Measurements from ENCODE around the gene BLMH. TPM values are rescaled to one million over a fixed set of nuclear protein-coding genes. Genes with fewer than 3 reads are reported as not detected.

The BLMH gene
- total RNA-seq, 1 experiment from 2014 or later = 33.7 TPM

- intact Hi-C loops (cut with micrococcal nuclease; ENCODE audit: unreplicated experiment) = no loop called here
- no peak for TF ChIP-seq CTCF (IDR thresholded peaks at IDR 0.05; ENCODE audit: unreplicated experiment)
- CTCF ChIA-PET = no interaction called here
- Mint-ChIP-seq H3K36me3 (ENCODE audit: insufficient read depth, unreplicated experiment) (no peaks in the 10 kb centered on the region), H3K9me3 (ENCODE audit: low read depth, unreplicated experiment) (no peaks in the 10 kb centered on the region), H3K27me3 (ENCODE audit: unreplicated experiment) (no peaks in the 10 kb centered on the region), H3K27ac (ENCODE audit: unreplicated experiment) (no peak overlapping the region), H3K4me1 (ENCODE audit: low read depth, unreplicated experiment) (no peaks in the 10 kb centered on the region), H3K4me3 (ENCODE audit: low read depth, unreplicated experiment) (no peak overlapping the region)
- no peak for DNase-seq
- no TSS peak for BruUV-seq (replicated peaks)
Observed at GRCh38 chr17:30200106-30200505, 91.6 kb downstream of the BLMH start.

- no peak overlapping the region for H3K4me3 Mint-ChIP-seq (ENCODE audit: low read depth, unreplicated experiment)
- intact Hi-C loops (cut with micrococcal nuclease; ENCODE audit: unreplicated experiment) = no loop called here
- H3K27me3 Mint-ChIP-seq (ENCODE audit: unreplicated experiment) = no peaks in the 10 kb centered on the region
- no TSS peak for BruUV-seq (replicated peaks)
- no peak overlapping the region for H3K27ac Mint-ChIP-seq (ENCODE audit: unreplicated experiment)
- CTCF ChIA-PET = no interaction called here
- H3K4me1 Mint-ChIP-seq (ENCODE audit: low read depth, unreplicated experiment) = no peaks in the 10 kb centered on the region
- no peak for DNase-seq
- no peak for TF ChIP-seq CTCF (IDR thresholded peaks at IDR 0.05; ENCODE audit: unreplicated experiment)
- no peaks in the 10 kb centered on the region for H3K36me3 Mint-ChIP-seq (ENCODE audit: insufficient read depth, unreplicated experiment)
- H3K9me3 Mint-ChIP-seq (ENCODE audit: low read depth, unreplicated experiment) = no peaks in the 10 kb centered on the region
Observed at GRCh38 chr17:30199600-30199999, 92.1 kb downstream of the BLMH start.

Other genes with a start within 250 kb of the BLMH start
- gene NSRP1, start 175.1 kb downstream of the BLMH start, total RNA-seq (2022) = 27.5 and 29.7 TPM in 2 replicates
- gene SLC6A4, start 56.2 kb downstream of the BLMH start, total RNA-seq (2022) = not detected in 2 replicates
- not detected in 2 replicates for gene TMIGD1, start 42.1 kb upstream of the BLMH start, total RNA-seq (2022)
- gene CPD, start 87.0 kb upstream of the BLMH start, total RNA-seq (2022) = 79.0 and 82.9 TPM in 2 replicates
- 47.1 and 58.0 TPM in 2 replicates for gene GOSR1, start 185.5 kb upstream of the BLMH start, total RNA-seq (2022)